ENCODE results near the gene BOD1.

The BOD1 gene

GRCh38 chr5:173581408-173582215, 34.8 kb downstream of the BOD1 start:
- DNase-seq (ENCODE audit: low read depth, low spot score) = no peak
- no peak overlapping the region for H3K27ac ChIP-seq

- DNase-seq (ENCODE audit: low read depth, low spot score) = no peak
- no peak overlapping the region for H3K27ac ChIP-seq
These were observed 37.4 kb downstream of the BOD1 start for GRCh38 chr5:173578947-173579615.

- no peak overlapping the region for H3K27ac ChIP-seq
- DNase-seq (ENCODE audit: low read depth, low spot score) = no peak
These were observed 38.6 kb downstream of the BOD1 start for GRCh38 chr5:173577817-173578216.

GRCh38 chr5:173577166-173577565, 39.3 kb downstream of the BOD1 start:
- DNase-seq (ENCODE audit: low read depth, low spot score) = no peak
- H3K27ac ChIP-seq = no peak overlapping the region

GRCh38 chr5:173575985-173576384, 40.5 kb downstream of the BOD1 start:
- H3K27ac ChIP-seq = no peak overlapping the region
- DNase-seq (ENCODE audit: low read depth, low spot score) = no peak

GRCh38 chr5:173574983-173575382, 41.5 kb downstream of the BOD1 start:
- no peak overlapping the region for H3K27ac ChIP-seq
- no peak for DNase-seq (ENCODE audit: low read depth, low spot score)

GRCh38 chr5:173573126-173573960, 43.1 kb downstream of the BOD1 start:
- DNase-seq (ENCODE audit: low read depth, low spot score) = no peak
- H3K27ac ChIP-seq = no peak overlapping the region

- DNase-seq (ENCODE audit: low read depth, low spot score) = no peak
- H3K27ac ChIP-seq = no peak overlapping the region
These were observed 43.9 kb downstream of the BOD1 start for GRCh38 chr5:173572431-173573125.

GRCh38 chr5:173570321-173571090, 45.9 kb downstream of the BOD1 start:
- DNase-seq (ENCODE audit: low read depth, low spot score) = no peak
- H3K27ac ChIP-seq = no peak overlapping the region

GRCh38 chr5:173568703-173569102, 47.7 kb downstream of the BOD1 start:
- H3K27ac ChIP-seq = no peak overlapping the region
- no peak for DNase-seq (ENCODE audit: low read depth, low spot score)

- no peak overlapping the region for H3K27ac ChIP-seq
- no peak for DNase-seq (ENCODE audit: low read depth, low spot score)
These were observed 48.3 kb downstream of the BOD1 start for GRCh38 chr5:173568128-173568527.

GRCh38 chr5:173567548-173567947, 48.9 kb downstream of the BOD1 start:
- DNase-seq (ENCODE audit: low read depth, low spot score) = peak; percentile 52
- H3K27ac ChIP-seq = no peak overlapping the region

GRCh38 chr5:173565491-173566072, 50.9 kb downstream of the BOD1 start:
- H3K27ac ChIP-seq = no peak overlapping the region
- no peak for DNase-seq (ENCODE audit: low read depth, low spot score)

GRCh38 chr5:173564106-173564505, 52.3 kb downstream of the BOD1 start:
- DNase-seq (ENCODE audit: low read depth, low spot score) = no peak

GRCh38 chr5:173563246-173563645, 53.2 kb downstream of the BOD1 start:
- no peak overlapping the region for H3K27ac ChIP-seq

More at GRCh38 chr5:173564106-173564505, 52.3 kb downstream of the BOD1 start:
- H3K27ac ChIP-seq = no peak overlapping the region

GRCh38 chr5:173562451-173562850, 54.0 kb downstream of the BOD1 start:
- H3K27ac ChIP-seq = no peak overlapping the region
- DNase-seq (ENCODE audit: low read depth, low spot score) = peak; percentile 29

More at GRCh38 chr5:173563246-173563645, 53.2 kb downstream of the BOD1 start:
- no peak for DNase-seq (ENCODE audit: low read depth, low spot score)

Data from epithelial cell of prostate (primary cell).